ENCODE measurements around the gene NARF.
A peak's percentile ranks its signal among the peaks of the same experiment; 100 is the strongest.

NARF gene

DNA sequence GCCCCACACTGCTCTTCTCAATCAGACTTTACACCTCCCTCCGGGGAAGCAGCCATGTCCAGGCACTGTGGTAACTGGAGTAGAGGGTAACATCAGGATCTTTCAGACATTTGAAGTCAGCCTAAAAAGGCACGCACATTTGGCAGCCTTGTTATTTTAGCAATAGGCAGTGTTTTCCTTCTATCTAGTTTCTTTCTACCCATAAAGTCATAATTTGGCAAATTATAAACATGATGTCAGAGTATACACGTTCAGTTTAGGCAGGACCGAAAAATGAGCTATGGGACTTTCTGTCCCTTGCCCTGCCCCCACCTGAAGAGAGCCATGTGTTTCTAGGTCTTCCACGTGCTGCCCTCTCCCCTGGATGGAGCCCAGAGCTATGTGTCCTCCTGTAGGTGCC lies 21.1 kb downstream of the NARF start:
- no peak for DNase-seq

DNA sequence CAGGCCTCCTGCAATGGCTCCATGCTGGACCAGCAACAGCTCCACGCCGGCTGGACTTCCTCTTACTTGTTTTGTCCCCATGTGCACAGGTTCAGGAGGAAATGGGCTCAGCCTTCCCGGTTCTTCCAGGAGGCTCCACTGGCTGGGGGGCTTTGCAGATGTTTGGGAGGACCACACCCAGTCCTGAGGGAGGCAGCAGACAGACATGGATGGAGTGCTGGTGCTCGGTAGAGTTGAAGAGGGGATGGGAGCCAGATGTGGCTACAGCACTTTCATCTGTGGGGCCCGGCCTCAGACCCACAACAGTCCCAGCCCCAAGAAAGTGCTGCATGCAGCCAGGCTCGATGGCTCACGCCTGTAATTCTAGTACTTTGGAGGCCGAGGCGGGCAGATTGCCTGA lies 21.8 kb downstream of the NARF start:
- no peak for DNase-seq

DNA sequence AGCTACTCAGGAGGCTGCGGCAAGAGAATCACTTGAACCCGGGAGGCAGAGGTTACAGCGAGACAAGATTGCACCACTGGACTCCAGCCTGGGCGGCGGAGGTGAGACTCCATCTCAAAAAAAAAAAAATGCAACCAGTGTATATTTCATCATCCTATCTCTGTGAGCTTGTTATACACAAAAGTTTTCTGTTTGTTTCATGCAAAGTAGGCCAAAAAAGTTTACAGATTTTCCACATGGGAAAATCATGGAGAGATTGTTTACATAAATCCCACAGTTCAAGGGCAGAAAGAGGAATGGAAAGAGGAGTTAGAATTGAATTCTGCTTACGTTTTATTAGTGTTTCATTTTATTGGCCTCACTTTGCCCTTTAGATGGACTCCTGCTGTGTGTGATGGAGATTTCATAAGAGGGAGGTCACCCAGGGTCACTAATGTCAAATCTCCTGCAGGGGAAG lies 24.7 kb downstream of the NARF start:
- DNase-seq = no peak

DNA sequence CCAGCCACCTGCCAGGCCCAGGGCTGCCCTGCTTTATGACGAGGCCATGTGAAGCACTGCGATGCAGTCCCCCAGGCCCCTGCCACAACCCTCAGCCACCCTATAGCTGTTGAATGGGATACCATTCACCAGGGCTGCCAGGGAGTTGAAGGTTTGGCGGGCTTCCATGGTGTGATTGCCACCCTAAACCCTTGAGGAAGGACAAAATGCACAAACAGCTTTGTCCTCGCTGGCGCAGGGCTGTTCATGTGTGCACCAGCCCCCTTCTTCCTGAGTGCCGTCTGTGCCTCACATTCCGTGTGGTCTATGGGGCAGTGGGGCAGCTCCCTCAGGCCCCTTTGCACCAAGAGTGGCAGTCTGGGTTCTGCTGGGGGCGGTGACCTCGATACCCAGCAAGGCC lies 25.3 kb downstream of the NARF start:
- no peak for DNase-seq

DNA sequence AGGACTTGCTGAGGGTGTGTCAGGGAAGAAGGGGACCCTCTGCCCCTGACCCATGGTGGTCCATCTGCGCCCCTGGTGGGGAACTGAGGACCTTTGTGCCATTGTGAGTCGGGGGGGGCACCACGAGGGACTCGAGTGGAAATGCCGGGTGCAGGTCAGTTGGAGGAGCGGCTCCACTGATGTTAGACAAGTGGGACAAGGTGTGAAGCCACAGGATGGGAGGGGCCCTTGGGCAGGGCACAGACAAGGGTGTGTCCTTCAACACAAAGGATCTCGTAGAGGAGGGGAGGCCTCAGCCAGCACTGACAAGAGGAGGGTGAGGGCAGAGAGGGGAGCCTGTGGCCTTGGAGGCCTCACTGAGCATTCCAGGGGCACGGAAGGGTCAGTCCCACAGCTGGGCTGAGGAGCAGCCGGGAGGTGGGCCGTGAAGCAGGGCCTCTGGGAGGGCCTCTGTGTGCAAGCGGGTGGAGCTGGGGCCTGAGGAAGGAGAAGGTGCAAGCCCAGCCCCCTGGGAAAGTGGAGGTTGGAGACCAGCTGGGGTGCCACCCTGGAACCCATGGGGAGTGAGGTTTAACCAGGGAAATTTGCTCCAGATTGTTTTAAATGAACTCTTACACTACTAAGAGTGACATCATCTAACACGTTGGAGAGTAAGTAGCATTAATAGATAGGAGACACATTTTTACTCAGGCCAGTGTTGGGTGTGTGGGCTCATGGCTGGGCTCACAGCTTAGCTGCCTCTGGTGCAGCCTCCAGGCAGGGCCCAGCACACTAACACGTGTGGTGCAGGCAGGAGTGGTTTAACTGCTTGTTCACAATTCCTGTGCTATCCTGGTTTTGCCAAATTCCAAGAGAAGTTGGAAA lies 27.9 kb downstream of the NARF start:
- DNase-seq = peak in 1 of 2 donors; percentile 28

DNA sequence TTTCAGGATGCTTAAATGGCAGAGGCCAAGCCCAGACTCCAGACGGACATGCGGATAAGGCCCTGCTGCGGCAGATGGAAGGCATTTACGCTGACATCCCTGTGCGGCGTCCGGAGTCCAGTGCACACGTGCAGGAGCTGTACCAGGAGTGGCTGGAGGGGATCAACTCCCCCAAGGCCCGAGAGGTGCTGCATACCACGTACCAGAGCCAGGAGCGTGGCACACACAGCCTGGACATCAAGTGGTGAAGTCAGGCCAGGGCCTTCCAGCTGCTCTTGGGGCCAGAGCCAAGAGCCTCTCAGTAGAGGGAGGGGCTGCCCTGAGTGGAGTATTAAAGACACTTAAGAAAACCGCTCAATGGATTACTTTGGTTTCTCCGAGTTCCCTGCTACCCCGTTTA lies 29.4 kb downstream of the NARF start:
- no peak for DNase-seq

DNA sequence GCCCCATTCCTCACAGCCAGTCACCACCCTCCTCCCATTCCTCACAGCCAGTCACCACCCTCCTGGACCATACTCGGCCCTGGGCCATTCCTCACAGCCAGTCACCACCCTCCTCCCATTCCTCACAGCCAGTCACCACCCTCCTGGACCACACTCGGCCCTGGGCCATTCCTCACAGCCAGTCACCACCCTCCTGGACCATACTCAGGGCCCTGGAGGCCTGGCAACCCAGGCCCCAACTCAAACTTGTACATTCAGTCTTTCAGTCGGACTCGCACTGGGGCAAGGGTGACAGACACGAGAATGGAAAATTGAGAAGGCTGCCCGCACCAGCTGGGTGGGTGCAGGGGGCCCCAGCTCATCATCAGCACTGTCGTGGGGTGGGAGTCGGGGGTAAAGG lies 30.6 kb downstream of the NARF start:
- DNase-seq = no peak

DNA sequence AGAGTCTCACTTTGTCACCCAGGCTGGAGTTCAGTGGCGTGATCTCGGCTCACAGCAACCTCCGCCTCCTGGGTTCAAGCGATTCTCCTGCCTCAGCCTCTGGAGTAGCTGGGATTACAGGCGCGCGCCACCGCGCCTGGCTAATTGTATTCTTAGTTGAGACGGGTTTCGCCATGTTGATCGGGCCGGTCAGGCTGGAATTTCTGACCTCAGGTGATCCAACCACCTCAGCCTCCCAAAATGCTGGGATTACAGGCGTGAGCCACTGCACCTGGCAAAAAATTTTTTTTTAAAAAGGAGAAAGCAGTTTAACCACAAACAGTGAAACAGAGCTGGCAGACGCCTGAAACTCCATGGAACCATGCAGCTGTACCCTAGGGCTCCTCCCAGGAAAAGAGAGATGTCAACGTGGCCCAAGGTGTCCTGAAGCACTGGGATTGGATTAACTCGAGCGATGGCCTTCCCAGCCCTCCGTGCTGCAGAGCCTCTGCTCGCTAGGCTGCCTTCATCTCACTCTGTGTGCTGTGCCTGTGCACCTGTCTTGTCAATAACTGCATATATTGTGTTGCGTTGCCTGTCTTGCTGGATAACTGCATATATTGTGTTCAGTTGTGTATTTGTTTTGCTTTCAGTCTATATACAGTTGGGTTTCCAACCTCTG lies 31.4 kb downstream of the NARF start:
- DNase-seq = no peak

DNA sequence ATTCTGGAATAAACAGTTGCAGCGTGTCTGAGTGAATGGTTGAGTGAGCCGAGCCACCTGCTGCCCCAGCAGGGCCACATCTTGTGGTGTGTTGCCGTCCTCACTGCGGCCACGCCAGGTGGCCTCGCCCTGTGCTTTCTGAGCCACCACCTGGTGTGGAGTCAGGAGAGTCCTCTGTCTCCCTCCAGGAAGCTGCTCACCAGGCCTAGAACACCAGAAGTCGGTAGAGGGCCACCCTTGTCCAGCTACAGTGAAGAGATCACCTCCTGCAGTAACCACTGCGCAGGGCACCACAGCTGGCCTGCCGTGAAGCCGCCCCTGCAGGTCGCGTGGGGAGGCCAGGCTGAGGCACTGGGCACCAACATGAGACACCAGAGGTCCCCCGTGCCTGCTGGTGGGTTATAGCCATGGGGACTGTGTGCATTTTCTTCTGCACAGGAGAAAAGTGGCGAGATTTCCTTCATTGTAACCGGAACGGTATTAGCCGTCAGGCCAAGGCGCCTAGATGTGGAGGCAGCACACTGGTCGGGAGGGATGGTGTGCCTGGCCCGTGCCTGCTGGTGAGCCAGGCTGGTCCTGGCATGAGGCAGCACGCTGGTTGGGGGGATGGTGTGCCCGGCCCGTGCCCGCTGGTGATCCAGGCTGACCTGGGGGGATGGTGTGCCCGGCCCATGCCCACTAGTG lies 32.1 kb downstream of the NARF start:
- no peak for DNase-seq

DNA sequence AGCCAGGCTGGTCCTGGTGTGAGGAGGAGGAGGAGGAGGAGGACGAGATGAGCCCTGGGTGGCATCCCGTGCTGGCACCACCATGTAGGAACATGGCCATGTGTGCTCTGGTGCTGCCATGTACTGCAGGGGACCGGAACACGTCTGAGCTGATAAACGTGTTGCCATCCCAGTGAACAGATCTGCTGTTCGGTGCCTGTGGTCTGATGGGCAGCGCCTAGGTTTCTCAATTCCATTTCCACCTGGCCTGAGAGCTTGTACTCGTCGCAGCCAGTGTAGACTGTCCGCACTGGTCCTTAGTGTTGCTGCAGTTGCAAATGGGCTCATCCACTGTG lies 32.6 kb downstream of the NARF start:
- DNase-seq = no peak

DNA sequence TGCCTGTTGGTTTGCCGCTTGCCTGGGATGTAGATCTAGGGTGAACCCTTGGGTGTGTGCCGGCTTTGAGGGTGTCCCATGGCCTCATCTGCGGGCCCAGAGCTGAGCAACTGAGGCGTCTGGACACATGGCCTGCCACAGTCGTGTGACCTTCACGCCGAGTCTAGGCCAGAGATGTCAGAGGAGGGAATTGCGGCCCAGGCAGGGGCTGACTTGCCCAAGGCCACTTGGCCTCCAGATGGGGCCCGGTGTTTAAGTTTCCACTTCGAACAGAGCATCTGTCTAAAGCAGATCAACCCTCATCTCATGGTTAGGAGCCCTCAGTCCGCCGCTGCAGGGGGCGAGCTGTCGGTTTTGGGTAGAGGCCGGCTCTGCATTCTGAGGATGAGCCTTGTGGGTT lies 33.0 kb downstream of the NARF start:
- no peak for DNase-seq

DNA sequence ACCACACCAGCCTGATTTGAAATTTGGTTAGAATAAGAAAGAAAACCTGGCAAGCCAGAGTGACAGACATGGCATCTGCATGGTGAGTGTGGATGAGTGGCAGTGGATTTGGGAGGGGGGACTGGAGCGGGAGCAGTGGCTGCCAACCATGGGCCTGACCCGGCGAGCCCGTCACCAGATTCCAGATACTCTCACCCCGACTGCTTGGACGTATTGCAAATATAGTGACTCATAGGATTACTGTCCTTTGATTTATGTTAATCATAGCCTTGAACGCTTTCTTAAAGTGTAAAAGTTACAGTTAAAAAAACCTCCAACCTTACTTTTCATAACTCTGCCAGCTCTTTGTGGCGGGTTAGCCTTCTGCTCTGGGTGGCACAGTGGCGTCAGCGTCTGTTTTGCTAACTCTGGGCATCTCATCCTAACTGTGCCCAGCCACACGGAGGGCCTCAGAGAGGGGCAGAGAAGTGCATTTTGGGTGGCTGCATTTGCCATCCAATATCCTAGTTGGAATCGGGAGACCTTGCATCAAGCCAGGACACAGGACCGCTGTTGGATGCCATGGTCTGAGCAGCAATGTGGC lies 34.2 kb downstream of the NARF start:
- no peak for DNase-seq

DNA sequence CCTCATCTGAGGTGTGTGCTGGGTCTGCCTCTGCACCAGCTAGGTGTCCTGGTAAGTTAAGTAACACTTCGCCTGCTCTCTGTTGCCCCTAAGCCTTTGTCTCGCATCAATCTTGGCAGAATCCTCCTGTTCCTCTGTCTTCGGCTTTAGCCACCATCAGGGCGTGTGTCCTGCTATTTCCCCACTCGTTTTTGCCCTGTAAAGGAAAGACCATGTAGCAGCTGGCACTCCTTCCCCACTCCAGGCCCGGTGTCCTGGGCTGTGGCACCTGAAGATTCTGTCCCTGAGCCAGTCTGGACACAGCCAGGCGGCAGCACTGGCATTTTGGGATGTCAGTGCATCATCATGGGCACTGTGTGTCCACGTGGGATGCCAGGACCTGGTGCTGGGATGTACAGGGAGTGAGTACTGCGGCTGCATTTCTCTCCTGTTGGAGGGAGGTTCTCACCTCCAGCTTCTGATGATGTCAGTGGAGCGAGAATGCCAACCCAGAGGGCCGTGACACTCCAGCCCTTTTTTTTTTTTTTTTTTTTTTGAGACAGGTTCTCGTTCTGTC lies 34.8 kb downstream of the NARF start:
- DNase-seq = no peak

DNA sequence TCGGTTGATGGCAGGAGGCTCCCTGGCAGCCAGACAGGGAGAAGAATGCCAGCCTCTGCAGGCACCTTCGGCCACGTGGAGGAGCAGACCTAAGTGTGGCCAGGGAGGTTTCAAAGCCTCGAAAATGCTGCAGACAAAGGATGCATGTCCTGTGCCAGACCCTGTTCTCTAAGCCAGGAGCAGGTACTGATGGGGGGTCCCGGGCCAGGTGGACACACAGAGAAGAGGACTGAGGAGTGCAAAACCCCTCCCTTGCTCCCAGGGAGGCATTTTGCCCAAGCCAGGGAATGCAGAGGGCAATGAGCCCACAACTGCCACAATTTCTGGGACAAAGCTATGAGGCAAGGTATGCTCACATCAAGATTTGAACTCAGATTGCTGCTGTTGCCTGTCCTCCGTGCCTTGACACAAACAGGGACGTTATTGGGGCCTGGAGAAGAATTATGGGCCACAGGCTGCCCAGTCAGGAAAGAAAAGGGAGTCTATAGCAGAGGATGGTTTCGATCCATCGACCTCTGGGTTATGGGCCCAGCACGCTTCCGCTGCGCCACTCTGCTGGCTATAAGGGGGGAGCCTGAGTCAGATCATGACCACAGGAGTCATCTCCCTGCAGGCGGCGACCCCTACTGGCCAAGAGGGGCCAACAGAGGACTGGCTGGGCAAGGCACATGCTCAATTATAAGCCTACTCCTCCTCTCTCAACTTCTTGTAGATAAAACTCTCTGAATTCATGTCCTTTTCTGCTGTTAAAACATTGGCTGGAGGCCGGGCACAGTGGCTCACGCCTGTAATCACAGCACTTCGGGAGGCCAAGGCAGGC lies 35.9 kb downstream of the NARF start:
- DNase-seq = peak; percentile 90 to 94

DNA sequence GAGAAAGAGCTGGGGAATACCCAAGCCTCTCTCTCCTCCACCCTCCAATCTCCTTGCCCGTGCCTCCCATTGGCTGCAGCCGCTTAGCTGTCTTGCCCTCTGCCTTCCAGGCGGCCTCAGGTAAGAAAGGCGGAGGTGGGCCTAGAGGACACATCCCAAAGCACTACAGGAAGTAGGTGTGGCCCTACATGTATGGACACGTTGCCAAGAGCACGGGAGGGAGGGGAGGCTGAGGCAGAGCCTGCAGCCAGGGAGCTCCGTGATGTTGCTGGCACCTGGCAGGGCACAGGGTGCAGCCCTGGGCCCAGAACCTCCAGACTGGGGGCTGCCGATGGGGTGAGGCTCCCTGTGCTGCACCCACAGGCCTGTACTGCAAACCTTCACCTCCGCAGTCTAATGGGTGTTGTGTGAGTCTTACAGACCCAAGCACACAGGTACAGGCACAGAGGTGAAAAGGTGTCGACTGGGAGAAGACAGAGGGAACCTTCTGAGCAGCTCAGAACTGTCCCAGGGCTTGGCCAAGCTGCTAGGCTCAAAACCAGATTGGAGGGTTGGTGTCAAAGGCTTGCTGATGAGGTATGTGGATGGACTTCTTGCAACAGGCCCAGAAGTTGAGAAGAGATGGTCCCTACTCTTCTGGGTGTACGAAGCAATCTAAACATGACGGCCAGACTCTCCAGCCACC lies 37.4 kb downstream of the NARF start:
- DNase-seq = no peak

DNA sequence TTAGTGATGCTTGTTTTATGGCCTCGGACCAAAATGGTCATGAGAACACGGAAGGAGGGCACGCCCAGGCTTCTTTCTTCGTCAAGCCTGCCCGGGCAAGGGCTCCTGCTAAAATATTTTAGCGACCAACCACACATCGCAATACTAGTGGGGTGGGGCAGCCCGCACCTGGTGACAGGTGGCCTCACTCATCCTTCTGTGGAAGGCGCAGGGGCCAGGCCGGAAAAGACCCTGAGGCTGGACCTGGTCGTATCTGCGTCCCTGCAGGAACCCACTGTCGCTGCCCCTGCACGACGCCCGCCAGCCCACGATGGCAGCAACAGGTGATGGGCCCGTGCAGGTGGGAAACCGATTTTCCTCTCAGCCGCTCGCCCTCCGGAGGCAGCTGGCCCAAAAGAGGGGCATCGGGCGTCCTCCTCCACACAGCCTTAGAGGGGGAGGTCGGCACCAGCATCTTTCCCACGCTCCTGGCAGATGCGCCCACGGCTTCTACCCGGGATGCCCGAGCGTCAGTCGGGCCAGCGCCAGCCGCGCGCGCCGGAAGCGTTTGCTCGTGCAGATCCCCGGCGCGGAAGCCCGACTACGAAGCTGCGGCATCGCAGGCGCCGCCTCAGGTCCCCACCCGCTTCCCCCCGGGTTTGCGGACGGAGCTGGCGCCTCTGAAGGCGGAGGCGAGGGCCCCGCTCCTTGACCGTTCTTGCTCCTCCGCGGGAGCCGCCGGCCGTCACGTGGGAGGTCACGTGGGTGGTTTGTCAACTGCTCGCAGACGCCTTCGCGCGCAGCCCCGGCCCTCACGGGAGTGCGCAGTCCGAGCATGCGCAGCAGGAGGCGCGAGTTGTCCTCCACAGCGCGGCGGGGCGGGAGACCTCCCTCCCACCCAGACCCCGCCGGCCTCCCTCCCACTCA lies 38.2 kb downstream of the NARF start:
- DNase-seq = peak; percentile 91 to 92

DNA sequence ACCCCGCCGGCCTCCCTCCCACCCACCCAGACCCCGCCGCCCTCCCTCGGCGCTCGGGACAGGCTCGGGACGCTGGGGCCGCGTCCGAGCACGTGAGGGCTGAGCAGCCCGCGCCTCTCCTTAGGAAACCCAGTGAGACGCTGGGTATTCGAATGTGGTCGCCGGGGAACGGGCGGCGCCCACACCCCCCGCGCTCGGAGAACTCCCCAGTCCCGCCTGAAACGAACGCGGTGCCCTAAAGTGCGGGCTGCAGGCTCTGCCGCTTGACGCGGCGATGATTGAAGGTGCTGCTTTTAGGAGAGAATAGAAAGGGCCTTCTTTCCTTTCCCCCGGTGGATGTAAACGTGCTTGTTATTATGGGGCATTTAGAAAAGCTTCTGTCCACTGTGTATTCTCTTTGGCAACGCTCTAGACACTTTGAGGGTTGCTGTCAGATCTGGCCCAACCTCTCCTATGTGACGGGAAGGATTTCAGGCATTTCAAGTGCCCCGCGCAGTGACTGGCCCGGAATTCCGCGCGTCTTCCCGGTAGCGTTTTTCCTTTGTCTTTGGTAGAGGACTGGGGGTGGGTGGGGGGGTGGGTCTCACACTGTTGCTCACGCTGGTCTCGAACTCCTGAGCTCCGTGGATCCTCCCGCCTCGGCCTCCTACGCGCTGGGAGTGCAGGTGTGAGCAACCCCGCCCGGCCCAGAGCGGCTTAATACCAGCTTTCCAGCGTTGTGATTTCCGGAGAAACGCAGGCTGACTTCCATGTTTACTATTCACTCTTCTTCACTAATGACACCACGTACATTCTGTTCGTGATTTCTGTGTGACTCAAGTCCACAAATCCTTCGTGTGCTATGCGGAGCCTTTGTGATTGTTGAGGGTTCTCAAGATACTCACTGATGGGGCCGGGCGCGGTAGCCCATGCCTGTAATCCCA lies 39.2 kb downstream of the NARF start:
- peak; percentile 39 to 65 for DNase-seq

DNA sequence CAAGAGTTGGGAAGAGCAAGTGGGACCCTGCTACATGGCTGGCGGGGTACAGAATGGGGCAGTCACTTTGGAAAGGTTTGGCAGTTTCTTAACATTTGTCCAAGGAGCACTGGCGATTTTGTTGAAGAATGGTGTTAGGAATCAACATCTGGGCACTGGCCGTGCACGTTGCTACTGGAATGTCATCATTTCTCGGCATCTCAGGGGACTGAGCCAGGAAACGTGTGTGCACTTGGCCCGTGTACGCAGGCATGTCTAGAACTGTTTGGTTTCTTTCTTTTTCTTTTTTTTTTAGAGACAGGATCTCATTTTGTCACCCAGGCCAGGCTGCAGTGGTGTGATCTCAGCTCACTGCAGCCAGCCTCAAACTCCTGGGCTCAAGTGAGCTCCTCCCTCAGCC lies 43.7 kb downstream of the NARF start:
- DNase-seq = no peak

DNA sequence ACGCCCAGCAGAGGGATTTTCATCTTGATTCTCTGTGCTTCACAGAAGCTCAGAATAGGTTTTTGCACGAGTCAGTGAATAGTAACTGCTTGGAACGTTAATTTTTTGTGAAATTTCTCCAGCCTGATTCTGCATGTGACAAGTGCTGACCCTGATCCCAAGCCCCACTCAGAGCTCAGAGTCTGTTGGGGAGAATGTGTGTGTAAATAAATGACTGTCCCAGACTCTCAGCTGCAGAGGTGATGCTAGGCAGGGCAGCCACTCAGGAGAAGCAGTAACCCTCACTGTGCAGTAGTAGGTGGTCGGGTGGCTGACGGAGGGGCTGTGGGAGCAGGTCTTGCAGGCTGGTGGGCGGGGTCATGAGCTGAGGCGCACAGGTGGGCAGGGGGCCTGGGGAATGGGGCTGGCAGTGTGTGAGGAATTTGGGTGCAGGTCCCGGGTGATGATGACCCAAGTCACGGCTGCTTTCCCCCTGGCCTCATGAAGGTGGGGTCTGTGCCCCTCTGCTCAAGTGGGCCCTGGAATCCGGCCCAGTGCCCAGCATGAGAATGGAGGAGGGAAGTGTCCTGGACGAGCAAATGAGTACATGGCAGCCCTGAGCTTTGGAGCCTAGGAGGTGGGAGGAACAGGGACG lies 44.7 kb downstream of the NARF start:
- DNase-seq = no peak
